ENCODE measurements around the gene IGLL1. TPM values are rescaled to one million over a fixed set of nuclear protein-coding genes. Genes with fewer than 3 reads are reported as not detected.

Gene IGLL1
- polyA plus RNA-seq, 1 of the 3 experiments (the other 2 are of a cell fraction): not detected

- no peak for TF ChIP-seq RCOR1 (IDR thresholded peaks at IDR 0.05; ENCODE audit: low read length)
- TF ChIP-seq REST (IDR thresholded peaks at IDR 0.05; ENCODE audit: low read depth, low read length): no peak
- no peak for TF ChIP-seq RXRA (IDR thresholded peaks at IDR 0.05; ENCODE audit: borderline replicate concordance, low read depth)
- TF ChIP-seq ELF1 (IDR thresholded peaks at IDR 0.05): no peak
- no peak for TF ChIP-seq JUND (IDR thresholded peaks at IDR 0.05)
- no peak for TF ChIP-seq EP300 (IDR thresholded peaks at IDR 0.05; ENCODE audit: borderline replicate concordance in 1 of 2, low read depth in 1 of 2, low read length in 1 of 2)
- no peak for TF ChIP-seq MEF2A (IDR thresholded peaks at IDR 0.05; ENCODE audit: borderline replicate concordance, low read depth)
- TF ChIP-seq MXI1 (IDR thresholded peaks at IDR 0.05; ENCODE audit: low read depth, low read length): no peak
- TF ChIP-seq RAD21 (IDR thresholded peaks at IDR 0.05; ENCODE audit: low read length): no peak
- no peak for TF ChIP-seq MAX (IDR thresholded peaks at IDR 0.05; ENCODE audit: low read depth)
- no peak for TF ChIP-seq NRF1 (IDR thresholded peaks at IDR 0.05; ENCODE audit: low read depth, low read length)
- TF ChIP-seq FOSL2 (IDR thresholded peaks at IDR 0.05; ENCODE audit: borderline replicate concordance, low read depth): no peak
- TF ChIP-seq NFIC (IDR thresholded peaks at IDR 0.05; ENCODE audit: borderline replicate concordance): no peak
- no peak for TF ChIP-seq RFX5 (IDR thresholded peaks at IDR 0.05; ENCODE audit: low read length)
- no peak for TF ChIP-seq IRF3 (IDR thresholded peaks at IDR 0.05; ENCODE audit: low read depth, low read length)
- no peak for TF ChIP-seq TEAD4 (IDR thresholded peaks at IDR 0.05; ENCODE audit: borderline replicate concordance, insufficient read depth)
- TF ChIP-seq TAF1 (IDR thresholded peaks at IDR 0.05; ENCODE audit: borderline replicate concordance, low read depth, low read length): no peak
- Histone ChIP-seq H3K4me2 (no peak overlapping the region), H3K27me3 (ENCODE audit: insufficient read depth) (peaks cover 15% of the 10 kb centered on the region), H3K79me2 (ENCODE audit: insufficient read depth) (no peaks in the 10 kb centered on the region), H2AFZ (ENCODE audit: low read depth) (no peak overlapping the region), H3F3A (replicated peaks; ENCODE audit: insufficient read depth) (no peaks in the 10 kb centered on the region), H3K4me3 (ENCODE audit: low read depth in 2 of 2, low read length in 1 of 2) (no peak overlapping the region), H4K20me1 (ENCODE audit: insufficient read depth) (no peaks in the 10 kb centered on the region), H3K9me3 (no peaks in the 10 kb centered on the region), H3K4me1 (ENCODE audit: control insufficient read depth in 1 of 2, insufficient read depth in 2 of 2, low read depth in 1 of 2, low read length in 1 of 2) (peaks cover 0 to 8% of the 10 kb centered on the region in 2 experiments; a peak in 1 of 4 replicates), H3K27ac (ENCODE audit: low read depth in 2 of 2, low read length in 1 of 2) (no peak overlapping the region), H3K36me3 (replicated peaks in 1 of 2; ENCODE audit: control insufficient read depth in 1 of 2, insufficient read depth in 2 of 2, low read length in 1 of 2) (no peaks in the 10 kb centered on the region), H3K9me2 (no peaks in the 10 kb centered on the region), H3K9ac (no peak overlapping the region)
- no peak for DNase-seq
- CTCF ChIA-PET: interaction anchor here (0.6 to 2.8 kb wide), 3 partner anchors 22 to 184 kb away, joined by 3 to 13 read pairs (median 3); no protein-coding TSS in a partner anchor
- POLR2A ChIA-PET: no interaction called here
- 75% methylated on average over 2 of the region's 8 CpGs for WGBS (ENCODE audit: low lambda C conversion rate)
These were observed 10.8 kb downstream of the IGLL1 start for GRCh38 chr22:23569291-23569690.

Measured in SK-N-SH (cell line).